K562 (cell line): ENCODE results near the gene ADNP2.

Source experiments
- NR2C2 ChIP-seq, 2 experiments: fragments of 200-800 bp in 1 of 2; sonication (Bioruptor generic) in 1 of 2; sonication (generic) in 1 of 2; formaldehyde crosslinking in 1 of 2; IDR thresholded peaks; 2 replicates each; pipeline versions ENCODE4 v1.6.1 to v1.8.0; 2016 to 2022; ENCODE audit warnings: mild to moderate bottlenecking in 1 of 2, missing compliant biosample characterization in 1 of 2, missing genetic modification characterization in 1 of 2, missing genetic modification reagents in 1 of 2
- TRIM28 ChIP-seq: fragments of 450-650 bp; IDR thresholded peaks from 2 replicates; pipeline ENCODE4 v1.6.1; 2017
- TF ChIP-seq, protein P1 (sequence below), 3 experiments: IDR thresholded peaks in 2 of 3; conservative IDR thresholded peaks in 1 of 3; 2 replicates each; pipeline ENCODE4 v1.5.1; 2011 to 2012; ENCODE audit warnings: low read length in 3 of 3, mild to moderate bottlenecking in 3 of 3, control low read depth in 2 of 3, improper control_type of control experiment in 1 of 3, inconsistent platforms in 1 of 3, low read depth in 1 of 3, mixed read lengths in 1 of 3, moderate library complexity in 1 of 3; ENCODE audit not compliant: insufficient read depth in 2 of 3

DNA sequence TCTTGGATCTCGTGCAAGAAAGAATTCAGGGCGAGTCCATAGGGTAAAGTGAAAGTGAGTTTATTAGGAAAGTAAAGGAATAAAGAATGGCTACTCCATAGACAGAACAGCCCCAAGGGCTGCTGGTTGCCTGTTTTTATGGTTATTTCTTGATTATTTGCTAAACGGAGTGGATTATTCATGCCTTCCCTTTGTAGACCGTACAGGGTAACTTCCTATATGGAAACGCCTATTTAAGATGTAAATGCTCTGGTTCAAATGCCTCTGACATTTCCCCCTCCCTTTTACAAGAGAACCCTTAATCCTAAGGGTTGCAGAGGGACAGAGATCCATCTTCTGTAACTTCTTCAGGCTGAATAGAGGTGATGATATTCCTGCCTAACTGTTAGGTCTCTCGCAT is 49.1 kb upstream of the ADNP2 start:
- TF ChIP-seq, protein P1, sequence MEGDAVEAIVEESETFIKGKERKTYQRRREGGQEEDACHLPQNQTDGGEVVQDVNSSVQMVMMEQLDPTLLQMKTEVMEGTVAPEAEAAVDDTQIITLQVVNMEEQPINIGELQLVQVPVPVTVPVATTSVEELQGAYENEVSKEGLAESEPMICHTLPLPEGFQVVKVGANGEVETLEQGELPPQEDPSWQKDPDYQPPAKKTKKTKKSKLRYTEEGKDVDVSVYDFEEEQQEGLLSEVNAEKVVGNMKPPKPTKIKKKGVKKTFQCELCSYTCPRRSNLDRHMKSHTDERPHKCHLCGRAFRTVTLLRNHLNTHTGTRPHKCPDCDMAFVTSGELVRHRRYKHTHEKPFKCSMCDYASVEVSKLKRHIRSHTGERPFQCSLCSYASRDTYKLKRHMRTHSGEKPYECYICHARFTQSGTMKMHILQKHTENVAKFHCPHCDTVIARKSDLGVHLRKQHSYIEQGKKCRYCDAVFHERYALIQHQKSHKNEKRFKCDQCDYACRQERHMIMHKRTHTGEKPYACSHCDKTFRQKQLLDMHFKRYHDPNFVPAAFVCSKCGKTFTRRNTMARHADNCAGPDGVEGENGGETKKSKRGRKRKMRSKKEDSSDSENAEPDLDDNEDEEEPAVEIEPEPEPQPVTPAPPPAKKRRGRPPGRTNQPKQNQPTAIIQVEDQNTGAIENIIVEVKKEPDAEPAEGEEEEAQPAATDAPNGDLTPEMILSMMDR (IDR thresholded peaks at IDR 0.05 in 2 of 3, conservative IDR thresholded peaks at IDR 0.05 in 1 of 3; ENCODE audit: insufficient read depth in 2 of 3, low read depth in 1 of 3, low read length in 3 of 3), result no peak
- TF ChIP-seq TRIM28, result no peak
- TF ChIP-seq NR2C2 (CRISPR knock-in tag; IDR thresholded peaks at IDR 0.05), result no peak
- TF ChIP-seq NR2C2 (tag; IDR thresholded peaks at IDR 0.05), result no peak
